Activated CD4-positive, alpha-beta T cell treated with anti-CD3 and anti-CD28 coated beads, Interleukin-2, amount 50 U/mL, for 4 hours (primary cell): ENCODE results near the gene TMEM245.
A peak's percentile ranks its signal among the peaks of the same experiment; 100 is the strongest.
"Not testable (repeated sequence)": the region's sequence is repeated elsewhere in the genome, so short reads cannot be mapped to it uniquely, and the experiment has no call there.

Source experiments
- DNase-seq, 2 experiments: peaks; one replicate each; pipeline ENCODE4 v3.0.0-alpha.2; 2020

TMEM245 gene

GRCh38 chr9:109132567-109133021 is 12.8 kb upstream of the TMEM245 start:
- no peak for DNase-seq

- DNase-seq = no peak
These were observed 9.9 kb upstream of the TMEM245 start for GRCh38 chr9:109129470-109130197.

GRCh38 chr9:109126671-109127070 is 6.9 kb upstream of the TMEM245 start:
- not testable (repeated sequence) for DNase-seq

GRCh38 chr9:109124121-109124520 is 4.4 kb upstream of the TMEM245 start:
- DNase-seq = no peak

GRCh38 chr9:109122726-109123621 is 3.2 kb upstream of the TMEM245 start:
- no peak for DNase-seq

GRCh38 chr9:109121232-109121796 is 1.6 kb upstream of the TMEM245 start:
- no peak for DNase-seq

- no peak for DNase-seq
These were observed 550 bp upstream of the TMEM245 start for GRCh38 chr9:109120204-109120789.

GRCh38 chr9:109118808-109119438 is 824 bp downstream of the TMEM245 start:
- DNase-seq = peak in 1 of 2 experiments; percentile 28

- DNase-seq = peak; percentile 31 to 48
These were observed 1.6 kb downstream of the TMEM245 start for GRCh38 chr9:109117856-109118807.

GRCh38 chr9:109115931-109116526 is 3.7 kb downstream of the TMEM245 start:
- no peak for DNase-seq

GRCh38 chr9:109114670-109115069 is 5.1 kb downstream of the TMEM245 start:
- DNase-seq = no peak

GRCh38 chr9:109113892-109114609 is 5.7 kb downstream of the TMEM245 start:
- DNase-seq = no peak

GRCh38 chr9:109113254-109113653 is 6.5 kb downstream of the TMEM245 start:
- no peak for DNase-seq

GRCh38 chr9:109110329-109111021 is 9.3 kb downstream of the TMEM245 start:
- no peak for DNase-seq

- DNase-seq = no peak
These were observed 9.8 kb downstream of the TMEM245 start for GRCh38 chr9:109109967-109110328.

- DNase-seq = no peak
These were observed 11.4 kb downstream of the TMEM245 start for GRCh38 chr9:109108318-109108717.

- DNase-seq = no peak
These were observed 12.1 kb downstream of the TMEM245 start for GRCh38 chr9:109107402-109108240.

GRCh38 chr9:109101810-109102209 is 17.9 kb downstream of the TMEM245 start:
- no peak for DNase-seq

- no peak for DNase-seq
These were observed 18.5 kb downstream of the TMEM245 start for GRCh38 chr9:109101202-109101595.
